Astrocyte (in vitro differentiated cells and primary cell): Measurements from ENCODE around the gene DRG2.

ENCODE experiments used
- EZH2 ChIP-seq: IDR thresholded peaks from 2 replicates; pipeline ENCODE4 v1.6.1; 2012; ENCODE audit warnings: mild to moderate bottlenecking, low read length, inconsistent platforms; ENCODE audit not compliant: insufficient read depth
- TF ChIP-seq, protein P1 (sequence below): IDR thresholded peaks from 2 replicates; pipeline ENCODE4 v1.5.1; 2011; ENCODE audit warnings: low read depth, mild to moderate bottlenecking, inconsistent platforms, low read length, moderate library complexity; ENCODE audit not compliant: insufficient read depth

DNA sequence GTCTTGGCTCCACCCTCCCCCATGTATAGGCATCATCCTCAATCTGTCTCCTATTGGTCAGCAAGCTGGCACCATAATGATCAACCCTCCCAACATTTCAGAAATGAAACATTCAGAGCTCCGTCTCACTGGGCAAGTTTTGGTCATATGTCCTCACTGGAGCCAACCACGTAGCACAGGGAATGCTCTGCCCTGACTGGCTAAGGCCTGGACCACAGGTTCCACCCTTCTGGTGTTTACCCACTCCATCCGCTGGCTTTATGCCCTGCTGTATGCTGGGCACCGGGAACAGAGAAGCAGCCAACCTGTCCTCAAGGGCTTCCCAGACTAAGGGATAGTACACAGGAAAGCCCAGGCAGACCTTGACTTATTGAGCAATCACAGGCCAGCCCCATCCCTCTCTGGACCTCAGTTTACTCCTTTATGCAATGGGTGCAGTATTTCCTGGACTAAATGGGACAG is 41.3 kb downstream of the DRG2 start:
- no peak for TF ChIP-seq EZH2
- TF ChIP-seq, protein P1, sequence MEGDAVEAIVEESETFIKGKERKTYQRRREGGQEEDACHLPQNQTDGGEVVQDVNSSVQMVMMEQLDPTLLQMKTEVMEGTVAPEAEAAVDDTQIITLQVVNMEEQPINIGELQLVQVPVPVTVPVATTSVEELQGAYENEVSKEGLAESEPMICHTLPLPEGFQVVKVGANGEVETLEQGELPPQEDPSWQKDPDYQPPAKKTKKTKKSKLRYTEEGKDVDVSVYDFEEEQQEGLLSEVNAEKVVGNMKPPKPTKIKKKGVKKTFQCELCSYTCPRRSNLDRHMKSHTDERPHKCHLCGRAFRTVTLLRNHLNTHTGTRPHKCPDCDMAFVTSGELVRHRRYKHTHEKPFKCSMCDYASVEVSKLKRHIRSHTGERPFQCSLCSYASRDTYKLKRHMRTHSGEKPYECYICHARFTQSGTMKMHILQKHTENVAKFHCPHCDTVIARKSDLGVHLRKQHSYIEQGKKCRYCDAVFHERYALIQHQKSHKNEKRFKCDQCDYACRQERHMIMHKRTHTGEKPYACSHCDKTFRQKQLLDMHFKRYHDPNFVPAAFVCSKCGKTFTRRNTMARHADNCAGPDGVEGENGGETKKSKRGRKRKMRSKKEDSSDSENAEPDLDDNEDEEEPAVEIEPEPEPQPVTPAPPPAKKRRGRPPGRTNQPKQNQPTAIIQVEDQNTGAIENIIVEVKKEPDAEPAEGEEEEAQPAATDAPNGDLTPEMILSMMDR = no peak
